Upper lobe of left lung (tissue), 4 donors: Measurements from ENCODE around the gene EHD3.

ENCODE experiments used
- POLR2A ChIP-seq, 4 donors: fragments of 450-650 bp; IDR thresholded peaks; one replicate each; pipeline ENCODE4 v1.5.1; 2016 to 2017; ENCODE audit warnings: antibody characterized with exemption in 4 of 4, mild to moderate bottlenecking in 2 of 4
- TF ChIP-seq, protein P1 (sequence below), 6 experiments: fragments of 450-650 bp in 4 of 6; fragments of 200-600 bp in 2 of 6; sonication (generic) in 2 of 6; IDR thresholded peaks; one replicate each; pipeline ENCODE4 v1.5.1; 2016 to 2019; ENCODE audit warnings: antibody characterized with exemption in 6 of 6

DNA sequence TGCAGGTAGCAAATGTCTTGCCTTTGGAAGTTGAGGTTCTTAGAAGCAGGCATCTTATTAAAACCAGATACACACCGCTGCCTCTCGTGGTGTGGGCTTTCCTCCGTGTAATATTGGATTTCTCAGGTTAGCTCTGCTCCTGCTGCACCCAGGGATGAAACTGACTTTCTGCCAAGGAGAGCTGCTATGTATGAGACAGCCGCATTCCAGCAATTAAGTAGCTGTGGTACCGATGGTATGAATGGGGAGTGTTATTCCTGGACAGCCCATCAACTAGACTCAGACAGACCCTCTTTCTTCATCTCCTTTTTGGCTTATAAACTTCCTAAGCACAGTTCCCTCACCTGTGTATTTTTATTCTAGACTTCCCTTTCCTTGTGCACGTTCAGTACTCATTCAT, 6.8 kb upstream of the EHD3 start:
- TF ChIP-seq POLR2A (IDR thresholded peaks at IDR 0.05): no peak
- TF ChIP-seq, protein P1, sequence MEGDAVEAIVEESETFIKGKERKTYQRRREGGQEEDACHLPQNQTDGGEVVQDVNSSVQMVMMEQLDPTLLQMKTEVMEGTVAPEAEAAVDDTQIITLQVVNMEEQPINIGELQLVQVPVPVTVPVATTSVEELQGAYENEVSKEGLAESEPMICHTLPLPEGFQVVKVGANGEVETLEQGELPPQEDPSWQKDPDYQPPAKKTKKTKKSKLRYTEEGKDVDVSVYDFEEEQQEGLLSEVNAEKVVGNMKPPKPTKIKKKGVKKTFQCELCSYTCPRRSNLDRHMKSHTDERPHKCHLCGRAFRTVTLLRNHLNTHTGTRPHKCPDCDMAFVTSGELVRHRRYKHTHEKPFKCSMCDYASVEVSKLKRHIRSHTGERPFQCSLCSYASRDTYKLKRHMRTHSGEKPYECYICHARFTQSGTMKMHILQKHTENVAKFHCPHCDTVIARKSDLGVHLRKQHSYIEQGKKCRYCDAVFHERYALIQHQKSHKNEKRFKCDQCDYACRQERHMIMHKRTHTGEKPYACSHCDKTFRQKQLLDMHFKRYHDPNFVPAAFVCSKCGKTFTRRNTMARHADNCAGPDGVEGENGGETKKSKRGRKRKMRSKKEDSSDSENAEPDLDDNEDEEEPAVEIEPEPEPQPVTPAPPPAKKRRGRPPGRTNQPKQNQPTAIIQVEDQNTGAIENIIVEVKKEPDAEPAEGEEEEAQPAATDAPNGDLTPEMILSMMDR (IDR thresholded peaks at IDR 0.05): no peak
